Gastroesophageal sphincter (tissue), 4 donors: ENCODE data around the gene ARHGAP26. TPM values are rescaled to one million over a fixed set of nuclear protein-coding genes. Genes with fewer than 3 reads are reported as not detected.

Experiments
- ATAC-seq: fragments of 150-250 bp; one replicate; pipeline ENCODE4 v1.9.1; 2016; ENCODE audit warnings: mild to moderate bottlenecking, moderate library complexity
- H3K27ac ChIP-seq, 4 donors: fragments of 200-600 bp; sonication (generic) in 3 of 4; 1 replicate in 3 of 4; 2 replicates in 1 of 4; pipeline ENCODE4 v1.5.1; 2016 to 2019
- H3K27me3 ChIP-seq: fragments of 200-600 bp; sonication (generic); one replicate; pipeline ENCODE4 v1.5.1; 2019
- H3K36me3 ChIP-seq, 2 donors: fragments of 200-600 bp; sonication (generic); one replicate each; pipeline ENCODE4 v1.5.1; 2019; ENCODE audit warnings: control low read depth in 1 of 2
- H3K4me1 ChIP-seq, 3 donors: fragments of 200-600 bp; sonication (generic); 1 replicate in 2 of 3; 2 replicates in 1 of 3; pipeline ENCODE4 v1.5.1; 2016 to 2019; ENCODE audit warnings: control low read depth in 2 of 3
- H3K4me3 ChIP-seq, 2 donors: fragments of 200-600 bp; sonication (generic); one replicate each; pipeline ENCODE4 v1.5.1; 2019; ENCODE audit warnings: mild to moderate bottlenecking in 1 of 2, moderate library complexity in 1 of 2
- H3K9me3 ChIP-seq, 3 donors: fragments of 200-600 bp; sonication (generic); one replicate each; pipeline ENCODE4 v1.5.1; 2017 to 2019; ENCODE audit warnings: control low read depth in 2 of 3
- EP300 ChIP-seq: sonication (generic); formaldehyde crosslinking; IDR thresholded peaks from one replicate; pipeline ENCODE4 v1.6.1; 2017; ENCODE audit warnings: antibody characterized with exemption, mild to moderate bottlenecking
- POLR2A ChIP-seq, 2 donors: fragments of 450-650 bp; IDR thresholded peaks; one replicate each; pipeline ENCODE4 v1.6.1; 2017; ENCODE audit warnings: antibody characterized with exemption in 2 of 2, mild to moderate bottlenecking in 2 of 2, moderate library complexity in 1 of 2
- POLR2AphosphoS5 ChIP-seq: sonication (generic); formaldehyde crosslinking; IDR thresholded peaks from one replicate; pipeline ENCODE4 v1.6.1; 2017; ENCODE audit warnings: antibody characterized with exemption
- WGBS, 2 donors: methylation state at CpG; one replicate each; pipeline ENCODE4 v1.1.5; 2018; ENCODE audit warnings: low coverage in 1 of 2; 5-methylcytosine and 5-hydroxymethylcytosine counted together
- total RNA-seq, 4 donors: library from RNA; depleted of rRNA; stranded (reverse); fragments of >200 nt; gene quantifications; one replicate each; pipeline ENCODE4 v1.1.0, GENCODE V29; 2016
- TF ChIP-seq, protein P1 (sequence below), 4 experiments: fragments of 200-600 bp in 2 of 4; fragments of 450-650 bp in 2 of 4; sonication (generic) in 1 of 4; IDR thresholded peaks; one replicate each; pipeline ENCODE4 v1.5.1; 2017 to 2019; ENCODE audit warnings: antibody characterized with exemption in 4 of 4, mild to moderate bottlenecking in 2 of 4, moderate library complexity in 2 of 4

ARHGAP26 gene
- total RNA-seq, 4 donors from 2014 or later, result 15.2 to 41.7 (median 31.7) TPM

DNA sequence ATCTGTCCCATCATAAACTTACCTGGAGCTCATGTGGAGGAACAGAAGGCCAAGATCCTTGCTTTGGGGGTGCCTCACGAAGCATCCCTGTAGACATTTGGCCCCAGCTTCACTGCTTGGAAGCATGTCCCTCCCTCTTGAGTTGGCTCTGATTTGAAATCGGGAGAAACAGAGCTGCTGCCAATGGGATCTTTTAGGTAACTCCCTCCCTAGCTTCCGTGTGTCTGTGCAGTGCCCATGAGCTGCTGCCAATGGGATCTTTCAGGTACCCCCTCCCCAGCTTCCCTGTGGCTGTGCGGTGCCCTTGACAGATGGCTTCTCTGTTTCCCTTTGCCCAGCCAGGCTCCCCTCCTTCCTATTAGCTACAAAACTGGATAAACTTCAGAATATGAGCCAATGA lies 455.3 kb downstream of the ARHGAP26 start:
- TF ChIP-seq EP300 (no peak), POLR2A (IDR thresholded peaks at IDR 0.05) (no peak)
- Histone ChIP-seq H3K9me3 (no peaks in the 10 kb centered on the region), H3K4me1 (peaks cover 0 to 35% (median 4%) of the 10 kb centered on the region in 3 donors), H3K4me3 (no peak overlapping the region), H3K27me3 (no peaks in the 10 kb centered on the region), H3K27ac (no peak overlapping the region), H3K36me3 (peaks cover 0 to 11% of the 10 kb centered on the region in 2 donors)
- WGBS, 2 donors, result 79 to 83% methylated on average over 2 of the region's 4 CpGs
- no peak for ATAC-seq

DNA sequence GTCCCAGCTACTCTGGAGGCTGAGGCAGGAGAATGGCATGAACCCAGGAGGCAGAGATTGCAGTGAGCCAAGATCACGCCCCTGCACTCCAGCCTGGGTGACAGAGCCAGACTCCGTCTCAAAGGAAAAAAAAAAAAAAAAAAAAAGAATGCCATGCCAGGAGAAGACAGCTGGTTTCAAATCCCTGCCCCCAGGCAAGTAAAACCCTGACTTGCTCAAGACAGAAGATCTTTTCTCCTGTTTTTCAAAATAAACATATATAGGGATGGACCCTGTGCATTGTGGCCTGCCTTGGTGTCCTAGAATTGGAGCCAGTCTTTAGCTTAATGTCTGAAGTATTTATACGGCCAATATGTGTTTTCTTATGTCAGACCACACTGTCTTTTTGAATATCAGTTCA lies 456.2 kb downstream of the ARHGAP26 start:
- H3K9me3 ChIP-seq, result no peaks in the 10 kb centered on the region
- H3K4me3 ChIP-seq, result no peak overlapping the region
- peaks cover 0 to 11% of the 10 kb centered on the region in 2 donors for H3K36me3 ChIP-seq
- no peaks in the 10 kb centered on the region for H3K27me3 ChIP-seq
- 59 to 81% methylated on average over 2 to 3 of the region's 3 CpGs for WGBS, 2 donors
- no peak overlapping the region for H3K27ac ChIP-seq
- H3K4me1 ChIP-seq, result peaks cover 0 to 36% (median 4%) of the 10 kb centered on the region in 3 donors
- TF ChIP-seq EP300 (no peak), POLR2AphosphoS5 (no peak), POLR2A (IDR thresholded peaks at IDR 0.05) (no peak)
- TF ChIP-seq, protein P1, sequence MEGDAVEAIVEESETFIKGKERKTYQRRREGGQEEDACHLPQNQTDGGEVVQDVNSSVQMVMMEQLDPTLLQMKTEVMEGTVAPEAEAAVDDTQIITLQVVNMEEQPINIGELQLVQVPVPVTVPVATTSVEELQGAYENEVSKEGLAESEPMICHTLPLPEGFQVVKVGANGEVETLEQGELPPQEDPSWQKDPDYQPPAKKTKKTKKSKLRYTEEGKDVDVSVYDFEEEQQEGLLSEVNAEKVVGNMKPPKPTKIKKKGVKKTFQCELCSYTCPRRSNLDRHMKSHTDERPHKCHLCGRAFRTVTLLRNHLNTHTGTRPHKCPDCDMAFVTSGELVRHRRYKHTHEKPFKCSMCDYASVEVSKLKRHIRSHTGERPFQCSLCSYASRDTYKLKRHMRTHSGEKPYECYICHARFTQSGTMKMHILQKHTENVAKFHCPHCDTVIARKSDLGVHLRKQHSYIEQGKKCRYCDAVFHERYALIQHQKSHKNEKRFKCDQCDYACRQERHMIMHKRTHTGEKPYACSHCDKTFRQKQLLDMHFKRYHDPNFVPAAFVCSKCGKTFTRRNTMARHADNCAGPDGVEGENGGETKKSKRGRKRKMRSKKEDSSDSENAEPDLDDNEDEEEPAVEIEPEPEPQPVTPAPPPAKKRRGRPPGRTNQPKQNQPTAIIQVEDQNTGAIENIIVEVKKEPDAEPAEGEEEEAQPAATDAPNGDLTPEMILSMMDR (IDR thresholded peaks at IDR 0.05), result no peak
- no peak for ATAC-seq

DNA sequence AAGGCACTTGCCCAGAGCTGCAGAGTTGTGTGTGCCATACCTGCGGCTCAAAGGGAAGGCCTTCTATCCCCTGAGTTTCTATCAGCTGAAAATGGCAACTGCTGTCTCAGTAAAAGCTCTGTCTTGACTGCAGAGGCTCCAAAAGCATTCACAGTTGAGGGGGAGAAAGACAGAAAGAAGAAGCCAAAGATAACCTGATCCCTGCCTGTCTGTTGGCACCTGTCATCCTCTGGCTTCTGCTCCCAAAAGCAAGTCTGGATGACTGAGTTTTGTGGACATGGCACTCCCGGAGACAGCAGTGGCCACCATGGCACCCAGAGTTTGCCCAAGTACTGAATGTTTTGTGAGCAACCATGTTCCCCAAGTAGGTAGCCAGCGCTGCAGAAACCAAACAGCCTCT lies 456.7 kb downstream of the ARHGAP26 start:
- H3K27me3 ChIP-seq, result no peaks in the 10 kb centered on the region
- H3K27ac ChIP-seq, result no peak overlapping the region
- H3K9me3 ChIP-seq, result no peaks in the 10 kb centered on the region
- peaks cover 0 to 11% of the 10 kb centered on the region in 2 donors for H3K36me3 ChIP-seq
- 93 to 94% methylated on average over 2 of the region's 3 CpGs for WGBS, 2 donors
- peaks cover 0 to 36% (median 4%) of the 10 kb centered on the region in 3 donors for H3K4me1 ChIP-seq
- TF ChIP-seq, protein P1 (IDR thresholded peaks at IDR 0.05), result no peak
- TF ChIP-seq POLR2A (IDR thresholded peaks at IDR 0.05), result no peak
- TF ChIP-seq EP300, result no peak
- TF ChIP-seq POLR2AphosphoS5, result no peak
- no peak for ATAC-seq
- no peak overlapping the region for H3K4me3 ChIP-seq

DNA sequence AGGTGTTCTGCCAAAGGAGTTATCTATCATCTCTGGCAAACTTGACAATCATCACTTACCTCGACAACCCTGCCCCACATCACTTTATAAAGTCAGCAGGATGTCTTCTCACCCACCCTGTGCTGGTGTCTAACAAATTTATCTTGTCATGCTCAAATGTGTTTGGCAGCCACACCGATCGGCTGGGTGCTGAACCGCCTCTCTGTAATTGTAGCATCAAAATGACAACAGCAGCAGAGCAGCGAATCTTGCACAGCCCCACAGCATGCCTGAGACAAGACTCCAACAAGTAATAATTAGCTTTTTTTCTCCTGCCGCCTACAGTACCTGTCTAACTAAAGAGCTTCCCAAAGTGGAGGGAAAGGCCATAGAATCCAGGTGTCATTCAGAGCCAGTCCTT lies 457.1 kb downstream of the ARHGAP26 start:
- Histone ChIP-seq H3K27ac (no peak overlapping the region), H3K9me3 (no peaks in the 10 kb centered on the region), H3K36me3 (peaks cover 0 to 11% of the 10 kb centered on the region in 2 donors), H3K4me3 (no peak overlapping the region), H3K27me3 (no peaks in the 10 kb centered on the region), H3K4me1 (peaks cover 0 to 36% (median 4%) of the 10 kb centered on the region in 3 donors)
- no peak for ATAC-seq
- WGBS, 2 donors, result 72 to 80% methylated on average over 1 to 5 of the region's 6 CpGs
- TF ChIP-seq EP300, result no peak
- TF ChIP-seq, protein P1 (IDR thresholded peaks at IDR 0.05), result no peak

DNA sequence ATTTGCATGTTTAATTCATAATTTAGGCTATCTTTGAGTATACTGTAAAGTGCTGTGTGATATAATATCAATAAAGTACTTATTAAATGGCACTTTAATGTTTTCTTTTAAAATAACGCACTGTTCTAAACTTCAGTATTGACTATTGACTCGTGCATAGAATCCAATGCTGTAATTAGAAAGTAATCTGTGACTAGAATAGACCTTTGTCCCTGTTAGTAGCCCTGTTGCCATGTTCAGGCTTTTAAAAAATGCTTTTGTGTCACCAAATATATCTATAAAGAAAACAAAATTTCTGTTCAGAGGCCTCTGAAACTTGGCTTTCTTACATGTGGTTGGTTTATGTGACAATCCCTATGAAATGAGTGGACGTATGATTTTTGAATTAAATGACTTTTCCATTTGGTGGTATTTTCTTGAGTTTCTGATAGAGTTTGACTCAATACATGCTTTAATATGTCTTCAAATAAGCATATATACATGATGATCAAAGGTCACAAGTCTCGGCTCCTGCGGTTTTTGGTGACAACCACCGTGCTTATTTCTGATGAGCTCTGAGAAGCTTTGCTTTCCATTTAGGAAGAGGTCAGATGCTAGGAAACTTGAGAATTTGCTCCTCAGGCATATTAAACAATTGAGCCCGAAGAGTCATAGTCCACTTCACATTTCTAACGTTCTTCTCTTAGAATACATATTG lies 458.6 kb downstream of the ARHGAP26 start:
- H3K27ac ChIP-seq, result no peak overlapping the region
- WGBS, 2 donors, result 87 to 98% methylated on average over 7 to 8 of the region's 8 CpGs
- TF ChIP-seq POLR2AphosphoS5 (no peak), EP300 (no peak), POLR2A (IDR thresholded peaks at IDR 0.05) (no peak)
- TF ChIP-seq, protein P1 (IDR thresholded peaks at IDR 0.05), result no peak

More for the DNA sequence above, 458.6 kb downstream of the ARHGAP26 start:
- no peak overlapping the region for H3K4me3 ChIP-seq
- no peak for ATAC-seq
- peaks cover 0 to 1% of the 10 kb centered on the region in 2 donors for H3K36me3 ChIP-seq
- peaks cover 0 to 36% (median 4%) of the 10 kb centered on the region in 3 donors for H3K4me1 ChIP-seq
- no peaks in the 10 kb centered on the region for H3K9me3 ChIP-seq
- no peaks in the 10 kb centered on the region for H3K27me3 ChIP-seq
